Inflammatory macrophage treated with lipopolysaccharide for 1 hour (primary cell): ENCODE results near the gene LZIC.
"Not testable (repeated sequence)": the region's sequence is repeated elsewhere in the genome, so short reads cannot be mapped to it uniquely, and the experiment has no call there.

Source experiments
- DNase-seq, 2 donors: peaks; one replicate each; pipeline ENCODE4 v3.0.0-alpha.2; 2020 to 2022

The LZIC gene

DNA sequence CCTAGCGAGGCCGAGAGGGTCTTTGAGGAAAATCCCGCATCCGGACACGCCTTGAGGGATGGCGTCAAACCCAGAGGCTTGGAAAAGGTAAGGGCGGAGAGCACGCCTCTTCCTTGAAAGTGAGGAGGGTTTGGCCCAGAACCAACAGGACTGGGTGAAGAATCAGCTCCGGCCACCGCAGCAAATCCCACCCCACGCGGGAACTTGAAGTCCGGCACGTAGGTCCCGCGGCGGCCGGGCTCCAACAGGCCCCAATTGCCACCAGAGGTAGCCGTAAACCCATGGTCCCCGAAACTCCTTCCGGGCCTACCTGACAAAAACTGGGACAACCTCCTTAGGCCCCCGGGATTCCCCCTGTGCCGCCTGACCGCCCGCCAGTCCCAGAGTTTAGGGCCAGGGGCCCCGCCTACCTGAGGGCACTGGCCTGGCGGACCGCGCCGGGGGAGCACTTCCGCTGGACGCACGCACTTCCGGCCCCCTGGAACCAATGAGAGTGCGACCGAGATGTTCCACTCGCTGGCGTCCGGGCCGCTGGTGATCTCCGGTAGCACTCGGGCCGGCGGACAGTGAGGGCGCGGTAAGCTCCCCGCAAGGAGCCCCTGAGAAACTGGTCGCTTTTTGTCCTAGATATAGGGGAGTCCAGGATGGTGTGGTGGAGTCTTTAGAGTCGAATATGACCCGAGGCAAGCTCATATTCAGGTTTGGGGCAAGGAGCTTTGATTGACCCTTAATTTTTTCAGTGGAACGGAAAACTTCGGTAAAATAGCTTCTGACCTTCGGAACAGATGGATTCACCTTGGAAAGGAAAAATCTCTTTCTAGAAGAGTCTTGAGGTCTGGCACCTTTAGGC lies at the start of gene LZIC, which contains the start of gene NMNAT1:
LZIC (minus strand) TSS at position 453 of the 850 bp plus-strand sequence. CDS start 6,772 bp downstream, outside the sequence.
NMNAT1 (plus strand) TSS at position 537 of the 850 bp plus-strand sequence. CDS start 28,599 bp downstream, outside the sequence.
- peak; percentile 94 to 97 for DNase-seq

DNA sequence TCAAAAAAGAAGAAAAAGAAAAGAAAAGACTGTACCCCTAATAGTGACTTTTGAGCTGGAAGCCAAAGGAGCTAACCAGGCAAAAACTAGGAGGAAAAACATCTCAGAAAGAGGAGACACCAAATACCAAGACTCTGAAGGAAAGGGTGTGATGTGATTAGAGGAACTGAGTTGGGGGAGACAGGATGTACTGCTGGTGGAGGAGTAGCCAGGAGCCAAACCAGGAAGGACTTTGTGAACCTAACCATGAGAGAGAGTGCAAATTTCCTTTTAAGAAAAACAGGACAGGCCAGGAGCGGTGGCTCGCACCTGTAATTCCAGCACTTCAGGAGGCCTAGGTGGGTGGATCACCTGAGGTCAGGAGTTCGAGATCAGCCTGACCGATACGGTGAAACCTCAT lies 49.7 kb upstream of the LZIC start:
- DNase-seq = no peak

DNA sequence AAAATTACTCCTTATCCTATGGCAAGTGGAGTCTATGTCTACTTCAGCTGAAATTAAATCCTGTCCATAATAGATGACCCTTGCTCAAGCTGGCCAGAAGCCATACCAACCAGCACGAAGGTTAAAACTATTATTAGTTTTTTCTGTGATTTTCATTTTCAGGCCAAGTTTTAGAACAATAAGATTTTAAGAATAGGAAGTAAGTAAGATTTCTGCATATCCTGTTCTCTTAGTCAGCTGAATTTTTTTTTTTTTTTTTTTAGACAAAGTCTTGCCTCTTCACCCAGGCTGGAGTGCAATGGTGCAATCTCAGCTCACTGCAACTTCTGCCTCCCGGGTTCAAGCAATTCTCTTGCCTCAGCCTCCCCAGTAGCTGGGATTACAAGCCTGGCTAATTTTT lies 47.8 kb upstream of the LZIC start:
- DNase-seq = peak; percentile 47 to 60

DNA sequence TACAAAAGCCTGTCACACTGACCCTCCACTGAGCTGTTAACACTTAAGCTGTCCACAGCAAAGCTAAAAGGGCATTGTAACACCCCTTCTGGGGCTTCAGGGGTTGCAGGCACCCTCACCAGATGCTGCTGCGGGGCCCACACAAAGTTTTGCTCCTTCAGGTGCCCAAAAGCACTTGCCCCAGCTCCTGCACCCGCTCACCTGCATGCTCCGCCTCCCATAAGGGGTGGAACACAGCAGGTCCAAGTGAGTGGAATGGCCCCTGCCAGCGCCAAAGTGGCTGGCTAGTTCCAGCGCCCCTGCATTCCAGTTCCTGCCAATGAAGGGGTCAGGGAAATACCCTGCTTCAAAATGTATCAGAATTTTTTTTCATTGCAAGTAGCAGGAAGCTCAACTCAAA lies 46.6 kb upstream of the LZIC start:
- no peak for DNase-seq

DNA sequence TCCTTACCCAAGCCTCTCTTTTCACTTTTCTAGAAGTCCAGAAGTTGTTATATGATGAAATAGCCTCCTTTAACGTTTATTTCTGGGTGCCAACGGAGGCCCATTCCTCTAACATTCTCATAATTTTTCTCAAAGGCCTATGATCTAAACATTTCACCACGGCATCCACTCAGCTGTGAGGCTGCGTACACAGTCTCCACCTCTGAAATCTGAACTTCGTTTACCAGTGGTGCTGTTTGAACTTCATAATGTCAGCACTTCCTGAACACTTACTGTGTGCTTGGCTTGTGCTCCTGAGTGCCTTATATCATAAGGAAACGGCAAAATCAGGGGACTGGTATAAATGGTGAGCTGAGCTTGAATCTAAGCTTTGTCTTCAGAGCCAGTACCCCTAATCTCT lies 41.8 kb upstream of the LZIC start:
- DNase-seq = no peak

DNA sequence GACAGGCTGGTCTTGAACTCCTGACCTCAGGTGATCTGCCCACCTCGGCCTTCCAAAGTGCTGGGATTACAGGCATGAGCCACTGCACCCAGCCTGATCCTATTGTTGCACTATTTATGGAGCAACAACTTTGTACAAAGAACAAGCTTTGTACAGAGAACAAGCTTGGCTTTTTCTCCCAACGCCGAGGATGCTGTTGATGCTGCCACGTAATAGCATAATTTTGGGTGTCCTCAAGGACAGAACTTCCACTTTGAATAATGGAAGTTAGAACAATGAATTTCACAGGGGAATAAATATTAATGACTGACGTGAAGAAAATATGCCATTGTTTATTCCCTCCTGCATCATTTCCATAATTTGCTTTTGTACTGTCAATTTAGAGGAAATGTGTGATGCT lies 41.1 kb upstream of the LZIC start:
- DNase-seq = no peak

- DNase-seq = no peak
Measured at GRCh38 chr1:9960706-9961562, 17.7 kb upstream of the LZIC start.

- no peak for DNase-seq
Measured at GRCh38 chr1:9960011-9960410, 16.8 kb upstream of the LZIC start.

GRCh38 chr1:9957726-9958125 lies 14.5 kb upstream of the LZIC start:
- DNase-seq = no peak

GRCh38 chr1:9946315-9946714 lies 3.1 kb upstream of the LZIC start:
- DNase-seq = no peak

DNA sequence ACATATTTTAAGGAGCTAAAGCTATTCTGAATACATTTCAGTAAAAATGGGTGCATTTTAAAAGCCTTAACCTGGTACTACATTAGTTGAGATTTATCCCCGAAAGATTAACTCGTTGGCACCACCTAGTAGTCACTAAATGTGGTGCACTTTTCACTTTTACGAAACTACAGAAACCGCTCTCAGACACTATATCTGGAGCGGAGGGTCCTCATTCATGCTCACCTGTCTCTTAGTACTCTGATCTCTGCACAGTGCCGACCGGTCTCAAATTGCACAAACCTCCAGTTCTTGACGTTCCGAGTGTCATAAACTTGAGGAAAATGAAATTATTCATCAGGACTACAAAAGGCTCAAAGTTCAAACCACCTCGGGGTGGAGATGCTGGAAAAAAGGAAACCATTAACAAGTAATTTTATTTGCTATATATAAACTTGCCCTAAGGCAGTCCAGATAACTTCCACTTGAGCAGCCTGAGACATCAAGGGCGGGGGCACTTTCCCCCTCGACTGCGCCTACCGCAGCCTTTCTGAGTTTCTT lies 722 bp downstream of the LZIC start:
- DNase-seq = peak; percentile 46 to 62

- DNase-seq = no peak
Measured at GRCh38 chr1:9929431-9930385, 13.5 kb downstream of the LZIC start.

DNA sequence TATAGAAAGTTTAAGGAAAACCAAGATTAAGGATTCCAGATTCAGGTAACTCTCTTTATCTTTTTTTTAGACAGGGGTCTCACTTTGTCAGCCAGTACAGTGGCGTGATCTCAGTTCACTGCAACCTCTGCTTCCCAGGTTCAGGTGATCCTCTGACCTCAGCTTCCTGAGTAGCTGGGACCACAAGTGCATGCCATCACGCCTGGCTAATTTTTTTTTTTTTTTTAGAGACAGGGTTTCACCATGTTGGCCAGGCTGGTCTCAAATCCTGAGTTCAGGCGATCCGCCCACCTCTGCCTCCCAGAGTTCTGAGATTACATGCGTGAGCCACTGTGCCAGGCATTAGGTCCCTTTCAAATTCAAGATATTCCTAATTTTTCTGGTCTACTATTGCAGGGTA lies 15.9 kb downstream of the LZIC start:
- no peak for DNase-seq

DNA sequence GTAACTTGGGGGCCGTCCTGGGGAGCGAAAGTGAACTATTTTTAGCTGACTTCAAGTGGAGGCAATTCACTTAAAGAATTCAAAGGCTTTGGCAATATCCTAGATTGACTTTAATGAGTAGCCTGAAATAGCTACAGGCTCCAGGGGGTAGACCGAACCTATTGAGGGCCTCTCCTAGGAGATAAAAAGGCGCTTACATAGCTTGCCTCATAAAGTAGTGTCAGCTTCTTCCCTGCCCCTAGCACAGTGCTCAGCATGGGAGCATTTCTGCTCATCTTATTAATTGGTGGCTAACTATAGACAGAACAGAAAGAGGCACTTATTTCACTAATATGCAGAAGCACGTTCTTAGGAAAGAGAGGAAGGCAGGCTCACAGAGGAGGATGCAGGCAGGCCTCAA lies 20.8 kb downstream of the LZIC start:
- no peak for DNase-seq

DNA sequence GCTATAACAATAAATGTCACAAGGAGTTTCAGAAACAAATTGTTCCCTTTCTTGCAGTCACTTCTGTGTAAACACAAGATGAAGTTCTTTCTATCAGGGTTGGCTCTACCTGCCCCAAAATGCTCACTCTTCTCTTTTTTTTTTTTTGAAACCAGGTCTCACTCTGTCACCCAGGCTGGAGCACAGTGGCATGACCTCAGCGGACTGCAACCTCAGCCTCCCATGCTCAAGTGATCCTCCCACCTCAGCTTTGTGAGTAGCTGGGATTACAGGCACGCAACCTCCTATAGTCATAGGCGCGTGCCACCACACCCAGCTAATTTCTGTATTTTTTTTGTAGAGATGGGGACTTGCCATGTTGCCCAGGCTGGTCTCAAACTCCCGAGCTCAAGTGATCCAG lies 22.6 kb downstream of the LZIC start:
- DNase-seq = no peak

DNA sequence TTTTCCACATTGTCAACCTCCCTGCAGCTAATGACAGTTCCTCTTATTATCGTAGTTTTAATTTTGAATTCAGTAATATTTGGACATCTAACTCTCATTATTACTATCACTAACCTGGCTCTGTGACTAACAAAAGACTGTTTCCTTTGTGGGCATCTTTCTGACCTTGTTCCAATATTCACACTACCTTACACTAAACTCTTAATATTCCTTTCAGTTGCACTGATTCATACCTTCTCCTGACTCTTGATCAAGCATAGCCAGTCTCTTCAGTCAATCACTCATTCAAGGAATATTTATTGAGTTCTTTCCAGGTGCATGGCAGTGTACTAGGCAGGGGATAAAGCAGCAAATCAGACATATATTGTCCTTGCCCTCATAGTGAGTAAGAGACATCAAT lies 25.3 kb downstream of the LZIC start:
- DNase-seq = no peak

- DNase-seq = not testable (repeated sequence)
Measured at GRCh38 chr1:9917495-9917894, 25.7 kb downstream of the LZIC start.

DNA sequence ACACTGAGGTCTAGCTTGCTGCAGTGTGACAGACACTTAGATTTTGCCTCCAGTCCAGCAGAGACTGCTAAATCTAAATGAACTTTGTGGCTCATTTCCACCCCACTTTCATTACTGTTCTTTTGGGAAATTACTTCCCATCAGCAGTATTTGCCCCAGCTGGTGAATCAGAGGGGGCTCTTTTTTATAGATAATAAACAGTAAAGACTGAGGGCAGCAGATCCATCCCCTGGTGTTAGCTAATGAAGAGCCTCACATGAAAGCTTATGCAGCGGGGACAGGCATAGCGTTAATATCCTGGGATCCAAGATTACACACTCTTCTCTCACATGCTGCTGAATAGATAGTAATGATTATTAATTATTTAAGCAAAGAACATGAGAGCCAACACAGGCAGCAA lies 26.7 kb downstream of the LZIC start:
- DNase-seq = no peak

- no peak for DNase-seq
Measured at GRCh38 chr1:9914610-9914937, 28.6 kb downstream of the LZIC start.

DNA sequence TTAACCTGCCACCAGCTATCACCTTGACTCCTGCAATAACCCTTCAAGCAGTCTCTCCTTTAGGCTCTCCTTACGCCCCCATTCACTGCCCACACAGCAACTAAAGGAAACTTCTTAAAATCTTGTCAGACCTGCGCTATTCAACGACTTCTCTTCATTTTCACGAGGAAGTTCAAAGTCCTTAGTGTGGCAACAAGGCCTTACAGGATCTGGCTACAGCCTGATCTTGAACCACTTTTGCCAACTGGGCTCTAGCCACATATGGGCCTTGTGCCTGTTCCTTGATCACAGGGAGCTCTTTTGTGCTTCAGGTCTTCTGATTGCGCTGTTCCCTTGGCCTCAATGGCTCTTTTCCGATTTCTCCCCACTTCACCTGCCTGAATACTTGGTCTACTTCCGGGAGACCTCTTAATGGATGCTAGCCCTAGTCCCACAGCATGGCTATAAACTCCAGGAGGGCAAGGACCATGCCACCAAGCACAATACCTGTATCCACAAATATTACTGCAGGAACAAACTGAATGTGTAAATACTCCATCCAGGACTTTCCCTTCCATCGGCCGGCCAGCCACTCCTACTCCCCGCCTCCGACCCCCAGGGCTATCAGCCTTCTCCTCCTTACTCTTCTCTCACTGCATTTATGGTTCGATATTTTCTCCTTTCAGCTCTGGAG lies 30.8 kb downstream of the LZIC start:
- DNase-seq = peak in 1 of 2 donors; percentile 12

GRCh38 chr1:9910423-9911178 lies 32.6 kb downstream of the LZIC start:
- peak; percentile 98 to 99 for DNase-seq
